ENCODE measurements around the gene TMEM98. TPM values are rescaled to one million over a fixed set of nuclear protein-coding genes. Genes with fewer than 3 reads are reported as not detected.

The TMEM98 gene
- total and polyA plus RNA-seq, 9 of the 15 experiments (the other 6 are each of a cell fraction or from before 2014, with no cell fraction given), result 33.5 to 164 (median 84.7) TPM

DNA sequence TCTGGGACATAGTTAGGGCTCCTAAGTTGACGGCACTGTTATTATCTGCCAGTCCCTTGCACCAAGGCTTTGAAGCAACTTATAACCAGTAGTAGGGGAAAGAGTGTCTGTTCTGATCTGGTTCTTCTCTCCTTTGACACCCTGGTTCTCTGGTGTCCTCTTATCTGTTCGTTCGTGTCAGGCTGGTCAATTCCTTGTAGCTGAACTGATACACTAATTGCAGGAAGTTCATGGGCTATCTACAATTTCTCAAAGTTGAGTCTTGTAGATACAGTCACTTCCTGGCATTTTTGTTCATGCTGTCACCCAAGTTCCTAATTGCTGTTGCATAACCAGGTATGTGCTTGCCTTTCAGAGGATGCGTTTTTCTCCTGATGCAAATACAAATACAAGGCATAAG, 33.7 kb upstream of the TMEM98 start (continued):
- no peak for TF ChIP-seq FIP1L1 (IDR thresholded peaks at IDR 0.05; ENCODE audit: low read depth, low read length, poor library complexity, severe bottlenecking)
- TF ChIP-seq ZNF316 (IDR thresholded peaks at IDR 0.05), result no peak
- peak; percentile 94 for TF ChIP-seq ARID1B (IDR thresholded peaks at IDR 0.05)
- TF ChIP-seq, protein P1, sequence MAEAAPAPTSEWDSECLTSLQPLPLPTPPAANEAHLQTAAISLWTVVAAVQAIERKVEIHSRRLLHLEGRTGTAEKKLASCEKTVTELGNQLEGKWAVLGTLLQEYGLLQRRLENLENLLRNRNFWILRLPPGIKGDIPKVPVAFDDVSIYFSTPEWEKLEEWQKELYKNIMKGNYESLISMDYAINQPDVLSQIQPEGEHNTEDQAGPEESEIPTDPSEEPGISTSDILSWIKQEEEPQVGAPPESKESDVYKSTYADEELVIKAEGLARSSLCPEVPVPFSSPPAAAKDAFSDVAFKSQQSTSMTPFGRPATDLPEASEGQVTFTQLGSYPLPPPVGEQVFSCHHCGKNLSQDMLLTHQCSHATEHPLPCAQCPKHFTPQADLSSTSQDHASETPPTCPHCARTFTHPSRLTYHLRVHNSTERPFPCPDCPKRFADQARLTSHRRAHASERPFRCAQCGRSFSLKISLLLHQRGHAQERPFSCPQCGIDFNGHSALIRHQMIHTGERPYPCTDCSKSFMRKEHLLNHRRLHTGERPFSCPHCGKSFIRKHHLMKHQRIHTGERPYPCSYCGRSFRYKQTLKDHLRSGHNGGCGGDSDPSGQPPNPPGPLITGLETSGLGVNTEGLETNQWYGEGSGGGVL (CRISPR knock-in tag; IDR thresholded peaks at IDR 0.05), result no peak
- TF ChIP-seq, protein P2, sequence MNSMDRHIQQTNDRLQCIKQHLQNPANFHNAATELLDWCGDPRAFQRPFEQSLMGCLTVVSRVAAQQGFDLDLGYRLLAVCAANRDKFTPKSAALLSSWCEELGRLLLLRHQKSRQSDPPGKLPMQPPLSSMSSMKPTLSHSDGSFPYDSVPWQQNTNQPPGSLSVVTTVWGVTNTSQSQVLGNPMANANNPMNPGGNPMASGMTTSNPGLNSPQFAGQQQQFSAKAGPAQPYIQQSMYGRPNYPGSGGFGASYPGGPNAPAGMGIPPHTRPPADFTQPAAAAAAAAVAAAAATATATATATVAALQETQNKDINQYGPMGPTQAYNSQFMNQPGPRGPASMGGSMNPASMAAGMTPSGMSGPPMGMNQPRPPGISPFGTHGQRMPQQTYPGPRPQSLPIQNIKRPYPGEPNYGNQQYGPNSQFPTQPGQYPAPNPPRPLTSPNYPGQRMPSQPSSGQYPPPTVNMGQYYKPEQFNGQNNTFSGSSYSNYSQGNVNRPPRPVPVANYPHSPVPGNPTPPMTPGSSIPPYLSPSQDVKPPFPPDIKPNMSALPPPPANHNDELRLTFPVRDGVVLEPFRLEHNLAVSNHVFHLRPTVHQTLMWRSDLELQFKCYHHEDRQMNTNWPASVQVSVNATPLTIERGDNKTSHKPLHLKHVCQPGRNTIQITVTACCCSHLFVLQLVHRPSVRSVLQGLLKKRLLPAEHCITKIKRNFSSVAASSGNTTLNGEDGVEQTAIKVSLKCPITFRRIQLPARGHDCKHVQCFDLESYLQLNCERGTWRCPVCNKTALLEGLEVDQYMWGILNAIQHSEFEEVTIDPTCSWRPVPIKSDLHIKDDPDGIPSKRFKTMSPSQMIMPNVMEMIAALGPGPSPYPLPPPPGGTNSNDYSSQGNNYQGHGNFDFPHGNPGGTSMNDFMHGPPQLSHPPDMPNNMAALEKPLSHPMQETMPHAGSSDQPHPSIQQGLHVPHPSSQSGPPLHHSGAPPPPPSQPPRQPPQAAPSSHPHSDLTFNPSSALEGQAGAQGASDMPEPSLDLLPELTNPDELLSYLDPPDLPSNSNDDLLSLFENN (IDR thresholded peaks at IDR 0.05; ENCODE audit: low read depth in 2 of 2, low read length in 2 of 2), result peak in 1 of 2 experiments; percentile 72; a peak in 1 of 4 replicates
- no peak for TF ChIP-seq RBM22 (IDR thresholded peaks at IDR 0.05; ENCODE audit: low read depth, low read length, poor library complexity, severe bottlenecking)
- no peak for TF ChIP-seq MYBL2 (IDR thresholded peaks at IDR 0.05; ENCODE audit: low read depth)
- TF ChIP-seq MYBL2 (CRISPR knock-in tag; IDR thresholded peaks at IDR 0.05; ENCODE audit: borderline replicate concordance), result no peak
- TF ChIP-seq SP1 (CRISPR knock-in tag; IDR thresholded peaks at IDR 0.05), result no peak
- TF ChIP-seq SMAD4 (CRISPR knock-in tag; conservative IDR thresholded peaks at IDR 0.05), result peak; percentile 85
- no peak for TF ChIP-seq STAT5B (CRISPR knock-in tag; IDR thresholded peaks at IDR 0.05)
- peak; percentile 89 for TF ChIP-seq CBFA2T2 (conservative IDR thresholded peaks at IDR 0.05)
- TF ChIP-seq, protein P3, sequence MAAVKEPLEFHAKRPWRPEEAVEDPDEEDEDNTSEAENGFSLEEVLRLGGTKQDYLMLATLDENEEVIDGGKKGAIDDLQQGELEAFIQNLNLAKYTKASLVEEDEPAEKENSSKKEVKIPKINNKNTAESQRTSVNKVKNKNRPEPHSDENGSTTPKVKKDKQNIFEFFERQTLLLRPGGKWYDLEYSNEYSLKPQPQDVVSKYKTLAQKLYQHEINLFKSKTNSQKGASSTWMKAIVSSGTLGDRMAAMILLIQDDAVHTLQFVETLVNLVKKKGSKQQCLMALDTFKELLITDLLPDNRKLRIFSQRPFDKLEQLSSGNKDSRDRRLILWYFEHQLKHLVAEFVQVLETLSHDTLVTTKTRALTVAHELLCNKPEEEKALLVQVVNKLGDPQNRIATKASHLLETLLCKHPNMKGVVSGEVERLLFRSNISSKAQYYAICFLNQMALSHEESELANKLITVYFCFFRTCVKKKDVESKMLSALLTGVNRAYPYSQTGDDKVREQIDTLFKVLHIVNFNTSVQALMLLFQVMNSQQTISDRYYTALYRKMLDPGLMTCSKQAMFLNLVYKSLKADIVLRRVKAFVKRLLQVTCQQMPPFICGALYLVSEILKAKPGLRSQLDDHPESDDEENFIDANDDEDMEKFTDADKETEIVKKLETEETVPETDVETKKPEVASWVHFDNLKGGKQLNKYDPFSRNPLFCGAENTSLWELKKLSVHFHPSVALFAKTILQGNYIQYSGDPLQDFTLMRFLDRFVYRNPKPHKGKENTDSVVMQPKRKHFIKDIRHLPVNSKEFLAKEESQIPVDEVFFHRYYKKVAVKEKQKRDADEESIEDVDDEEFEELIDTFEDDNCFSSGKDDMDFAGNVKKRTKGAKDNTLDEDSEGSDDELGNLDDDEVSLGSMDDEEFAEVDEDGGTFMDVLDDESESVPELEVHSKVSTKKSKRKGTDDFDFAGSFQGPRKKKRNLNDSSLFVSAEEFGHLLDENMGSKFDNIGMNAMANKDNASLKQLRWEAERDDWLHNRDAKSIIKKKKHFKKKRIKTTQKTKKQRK (IDR thresholded peaks at IDR 0.05; ENCODE audit: borderline replicate concordance, low read depth, low read length), result no peak
- TF ChIP-seq, protein P4, sequence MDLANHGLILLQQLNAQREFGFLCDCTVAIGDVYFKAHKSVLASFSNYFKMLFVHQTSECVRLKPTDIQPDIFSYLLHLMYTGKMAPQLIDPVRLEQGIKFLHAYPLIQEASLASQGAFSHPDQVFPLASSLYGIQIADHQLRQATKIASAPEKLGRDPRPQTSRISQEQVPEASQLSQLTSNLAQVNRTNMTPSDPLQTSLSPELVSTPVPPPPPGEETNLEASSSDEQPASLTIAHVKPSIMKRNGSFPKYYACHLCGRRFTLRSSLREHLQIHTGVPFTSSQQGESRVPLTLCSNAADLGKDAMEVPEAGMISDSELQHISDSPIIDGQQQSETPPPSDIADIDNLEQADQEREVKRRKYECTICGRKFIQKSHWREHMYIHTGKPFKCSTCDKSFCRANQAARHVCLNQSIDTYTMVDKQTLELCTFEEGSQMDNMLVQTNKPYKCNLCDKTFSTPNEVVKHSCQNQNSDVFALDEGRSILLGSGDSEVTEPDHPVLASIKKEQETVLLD (IDR thresholded peaks at IDR 0.05), result peak; percentile 83
- no peak for TF ChIP-seq HNRNPUL1 (IDR thresholded peaks at IDR 0.05; ENCODE audit: low read length)
- TF ChIP-seq, protein P5, sequence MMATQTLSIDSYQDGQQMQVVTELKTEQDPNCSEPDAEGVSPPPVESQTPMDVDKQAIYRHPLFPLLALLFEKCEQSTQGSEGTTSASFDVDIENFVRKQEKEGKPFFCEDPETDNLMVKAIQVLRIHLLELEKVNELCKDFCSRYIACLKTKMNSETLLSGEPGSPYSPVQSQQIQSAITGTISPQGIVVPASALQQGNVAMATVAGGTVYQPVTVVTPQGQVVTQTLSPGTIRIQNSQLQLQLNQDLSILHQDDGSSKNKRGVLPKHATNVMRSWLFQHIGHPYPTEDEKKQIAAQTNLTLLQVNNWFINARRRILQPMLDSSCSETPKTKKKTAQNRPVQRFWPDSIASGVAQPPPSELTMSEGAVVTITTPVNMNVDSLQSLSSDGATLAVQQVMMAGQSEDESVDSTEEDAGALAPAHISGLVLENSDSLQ (IDR thresholded peaks at IDR 0.05), result peak; percentile 62
- no peak for TF ChIP-seq LCOR (CRISPR knock-in tag; IDR thresholded peaks at IDR 0.05)
- peak; percentile 63 for TF ChIP-seq DACH1 (IDR thresholded peaks at IDR 0.05; ENCODE audit: partially characterized antibody)

Data from K562 (cell line).